ENCODE measurements around the gene CYB5D1.

CYB5D1 gene

GRCh38 chr17:7885367-7886226 is 27.8 kb downstream of the CYB5D1 start (continued):
- TF ChIP-seq CREB5 (CRISPR knock-in tag; IDR thresholded peaks at IDR 0.05; ENCODE audit: low read depth): no peak
- TF ChIP-seq ZFP30 (CRISPR knock-in tag; IDR thresholded peaks at IDR 0.05): no peak
- TF ChIP-seq TOX (CRISPR knock-in tag; IDR thresholded peaks at IDR 0.05; ENCODE audit: borderline replicate concordance): no peak

- peak; percentile 8 for ATAC-seq
- TF ChIP-seq ZNF70 (CRISPR knock-in tag; IDR thresholded peaks at IDR 0.05) (no peak), ESRRG (CRISPR knock-in tag; IDR thresholded peaks at IDR 0.05) (no peak), CSRNP3 (CRISPR knock-in tag; IDR thresholded peaks at IDR 0.05) (no peak), ZNF8 (CRISPR knock-in tag; IDR thresholded peaks at IDR 0.05) (no peak), ARNTL (CRISPR knock-in tag; IDR thresholded peaks at IDR 0.05; ENCODE audit: borderline replicate concordance, low read depth) (no peak), ZC3H10 (CRISPR knock-in tag; IDR thresholded peaks at IDR 0.05) (no peak), ISL1 (CRISPR knock-in tag; IDR thresholded peaks at IDR 0.05) (no peak), PPARA (CRISPR knock-in tag; IDR thresholded peaks at IDR 0.05; ENCODE audit: borderline replicate concordance) (no peak), ZFP30 (CRISPR knock-in tag; IDR thresholded peaks at IDR 0.05) (no peak), GLIS3 (CRISPR knock-in tag; IDR thresholded peaks at IDR 0.05) (no peak), TCF4 (CRISPR knock-in tag; IDR thresholded peaks at IDR 0.05; ENCODE audit: borderline replicate concordance) (no peak)
Observed at GRCh38 chr17:7886227-7887037, 28.6 kb downstream of the CYB5D1 start.

GRCh38 chr17:7887038-7887481 is 29.3 kb downstream of the CYB5D1 start:
- ATAC-seq: peak; percentile 7
- no peak for TF ChIP-seq ZFP3 (CRISPR knock-in tag; IDR thresholded peaks at IDR 0.05)
- TF ChIP-seq PATZ1 (CRISPR knock-in tag; IDR thresholded peaks at IDR 0.05; ENCODE audit: borderline replicate concordance): peak; percentile 56; the same call in 1 of the 2 replicates

- ATAC-seq: peak; percentile 84
- TF ChIP-seq PPARA (CRISPR knock-in tag; IDR thresholded peaks at IDR 0.05; ENCODE audit: borderline replicate concordance): no peak
- no peak for TF ChIP-seq ZFP3 (CRISPR knock-in tag; IDR thresholded peaks at IDR 0.05)
- no peak for TF ChIP-seq OSR1 (CRISPR knock-in tag; IDR thresholded peaks at IDR 0.05)
- no peak for TF ChIP-seq CSRNP3 (CRISPR knock-in tag; IDR thresholded peaks at IDR 0.05)
- TF ChIP-seq ISL1 (CRISPR knock-in tag; IDR thresholded peaks at IDR 0.05): no peak
- TF ChIP-seq GLIS3 (CRISPR knock-in tag; IDR thresholded peaks at IDR 0.05): no peak
- TF ChIP-seq ARNTL (CRISPR knock-in tag; IDR thresholded peaks at IDR 0.05; ENCODE audit: borderline replicate concordance, low read depth): no peak
- no peak for TF ChIP-seq BACH2 (CRISPR knock-in tag; IDR thresholded peaks at IDR 0.05; ENCODE audit: borderline replicate concordance)
- TF ChIP-seq ZNF8 (CRISPR knock-in tag; IDR thresholded peaks at IDR 0.05): no peak
- TF ChIP-seq CSDC2 (CRISPR knock-in tag; IDR thresholded peaks at IDR 0.05): no peak
- no peak for TF ChIP-seq SNAI2 (CRISPR knock-in tag; IDR thresholded peaks at IDR 0.05)
- TF ChIP-seq CREB5 (CRISPR knock-in tag; IDR thresholded peaks at IDR 0.05; ENCODE audit: low read depth): no peak
- no peak for TF ChIP-seq ZFP30 (CRISPR knock-in tag; IDR thresholded peaks at IDR 0.05)
- no peak for TF ChIP-seq TOX (CRISPR knock-in tag; IDR thresholded peaks at IDR 0.05; ENCODE audit: borderline replicate concordance)
- no peak for TF ChIP-seq ZC3H10 (CRISPR knock-in tag; IDR thresholded peaks at IDR 0.05)
- TF ChIP-seq ESRRG (CRISPR knock-in tag; IDR thresholded peaks at IDR 0.05): no peak
Observed at GRCh38 chr17:7887482-7888183, 29.8 kb downstream of the CYB5D1 start.

Data from SK-N-SH treated with all-trans-retinoic acid at 6 μM for 48 hours (cell line).